ENCODE results near the gene EYS. TPM values are rescaled to one million over a fixed set of nuclear protein-coding genes. Genes with fewer than 3 reads are reported as not detected.

The EYS gene
- total RNA-seq, 2 experiments from 2014 or later = not detected

- DNase-seq (no peak), ATAC-seq (ENCODE audit: low read depth) (no peak)
- no peak overlapping the region for H3K27ac Mint-ChIP-seq
- no peaks in the 10 kb centered on the region for H3K4me1 Mint-ChIP-seq
- H3K27me3 Mint-ChIP-seq = no peaks in the 10 kb centered on the region
- POLR2A ChIA-PET = no interaction called here
- H3K4me3 Mint-ChIP-seq = no peak overlapping the region
- H3K9me3 Mint-ChIP-seq = peaks cover 11% of the 10 kb centered on the region
- no peaks in the 10 kb centered on the region for H3K36me3 Mint-ChIP-seq
These were observed 1267.8 kb downstream of the EYS start for GRCh38 chr6:64439274-64439673.

GRCh38 chr6:64437996-64438395 lies 1269.0 kb downstream of the EYS start:
- Mint-ChIP-seq H3K9me3 (peaks cover 9% of the 10 kb centered on the region), H3K4me1 (no peaks in the 10 kb centered on the region), H3K36me3 (no peaks in the 10 kb centered on the region), H3K27me3 (no peaks in the 10 kb centered on the region), H3K27ac (no peak overlapping the region), H3K4me3 (no peak overlapping the region)
- POLR2A ChIA-PET = no interaction called here
- DNase-seq (no peak), ATAC-seq (ENCODE audit: low read depth) (no peak)

GRCh38 chr6:64429926-64430325 lies 1277.1 kb downstream of the EYS start:
- POLR2A ChIA-PET = no interaction called here
- ATAC-seq (ENCODE audit: low read depth) (no peak), DNase-seq (no peak)
- Mint-ChIP-seq H3K36me3 (no peaks in the 10 kb centered on the region), H3K4me3 (no peak overlapping the region), H3K27ac (no peak overlapping the region), H3K27me3 (no peaks in the 10 kb centered on the region), H3K4me1 (no peaks in the 10 kb centered on the region), H3K9me3 (no peaks in the 10 kb centered on the region)

DNA sequence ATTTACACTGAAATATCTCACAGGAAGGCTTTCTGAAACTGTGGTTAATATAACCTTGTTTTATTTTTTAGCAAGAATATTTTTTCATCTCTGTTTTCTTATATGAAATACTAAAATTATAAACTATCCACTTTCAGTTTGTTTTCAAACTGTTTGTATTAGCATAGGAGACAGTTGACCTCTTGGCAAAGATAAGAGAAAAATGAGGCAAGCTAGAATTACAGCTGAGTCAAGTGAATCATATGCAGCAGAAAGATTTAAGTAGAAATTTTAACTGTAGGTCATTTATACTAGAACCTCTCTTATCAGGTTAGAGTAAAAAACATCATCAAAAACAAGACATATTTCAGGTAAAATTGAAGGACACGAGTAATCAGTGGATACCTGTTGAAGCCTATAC lies 1278.8 kb downstream of the EYS start:
- Mint-ChIP-seq H3K9me3 (no peaks in the 10 kb centered on the region), H3K27me3 (no peaks in the 10 kb centered on the region), H3K4me1 (no peaks in the 10 kb centered on the region), H3K27ac (no peak overlapping the region), H3K36me3 (no peaks in the 10 kb centered on the region), H3K4me3 (no peak overlapping the region)
- no peak for ATAC-seq (ENCODE audit: low read depth)
- POLR2A ChIA-PET = no interaction called here
- DNase-seq = no peak

DNA sequence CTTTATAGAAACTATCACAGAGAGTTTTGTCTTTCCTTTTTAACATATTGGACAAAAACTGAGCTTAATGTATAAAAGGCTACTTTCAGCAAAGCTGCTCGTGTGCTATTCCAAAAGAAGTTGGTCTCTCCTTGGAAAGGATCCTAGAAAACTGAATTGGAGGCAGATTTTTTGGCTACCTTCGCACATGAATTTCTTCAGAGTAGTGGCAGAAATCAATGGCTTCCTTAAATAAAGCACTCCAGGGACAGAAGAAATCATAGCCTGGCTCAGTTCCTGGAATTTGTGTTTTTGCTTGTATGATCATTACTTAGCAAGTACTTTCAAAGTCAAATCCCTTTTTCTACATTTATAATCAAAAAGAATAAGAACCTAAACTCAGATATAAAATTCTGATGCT lies 1291.1 kb downstream of the EYS start:
- POLR2A ChIA-PET = no interaction called here
- no peak overlapping the region for H3K4me3 Mint-ChIP-seq
- DNase-seq = no peak
- H3K9me3 Mint-ChIP-seq = peaks cover 6% of the 10 kb centered on the region
- no peaks in the 10 kb centered on the region for H3K27me3 Mint-ChIP-seq
- H3K27ac Mint-ChIP-seq = no peak overlapping the region
- no peaks in the 10 kb centered on the region for H3K36me3 Mint-ChIP-seq
- no peaks in the 10 kb centered on the region for H3K4me1 Mint-ChIP-seq
- ATAC-seq (ENCODE audit: low read depth) = no peak

DNA sequence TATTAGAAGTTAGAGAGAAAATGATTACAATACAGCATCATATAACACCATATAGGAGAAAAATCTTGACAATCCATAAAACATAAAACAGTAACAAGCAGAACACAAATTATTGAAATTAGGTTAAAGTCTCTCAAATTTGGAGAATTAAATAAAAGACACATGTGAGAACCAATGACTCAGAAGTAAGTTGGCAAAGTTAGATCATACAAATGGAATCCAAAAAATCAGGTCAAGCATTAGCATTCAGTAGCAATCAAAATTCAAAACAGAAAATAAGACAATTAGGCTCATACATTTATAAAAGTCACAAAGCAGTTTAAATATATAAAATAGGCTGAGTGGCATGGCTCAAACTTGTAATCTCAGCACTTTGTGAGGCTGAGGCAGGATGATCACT lies 1295.8 kb downstream of the EYS start:
- H3K27me3 Mint-ChIP-seq = no peaks in the 10 kb centered on the region
- DNase-seq (no peak), ATAC-seq (ENCODE audit: low read depth) (no peak)
- POLR2A ChIA-PET = no interaction called here
- no peaks in the 10 kb centered on the region for H3K36me3 Mint-ChIP-seq
- H3K9me3 Mint-ChIP-seq = peaks cover 4% of the 10 kb centered on the region
- H3K4me1 Mint-ChIP-seq = no peaks in the 10 kb centered on the region
- H3K27ac Mint-ChIP-seq = no peak overlapping the region
- no peak overlapping the region for H3K4me3 Mint-ChIP-seq

GRCh38 chr6:64409948-64410347 lies 1297.1 kb downstream of the EYS start:
- no peak for DNase-seq
- H3K4me3 Mint-ChIP-seq = no peak overlapping the region
- POLR2A ChIA-PET = no interaction called here
- H3K9me3 Mint-ChIP-seq = peaks cover 2% of the 10 kb centered on the region
- H3K27ac Mint-ChIP-seq = no peak overlapping the region
- H3K27me3 Mint-ChIP-seq = no peaks in the 10 kb centered on the region
- H3K4me1 Mint-ChIP-seq = no peaks in the 10 kb centered on the region
- H3K36me3 Mint-ChIP-seq = no peaks in the 10 kb centered on the region
- ATAC-seq (ENCODE audit: low read depth) = no peak

DNA sequence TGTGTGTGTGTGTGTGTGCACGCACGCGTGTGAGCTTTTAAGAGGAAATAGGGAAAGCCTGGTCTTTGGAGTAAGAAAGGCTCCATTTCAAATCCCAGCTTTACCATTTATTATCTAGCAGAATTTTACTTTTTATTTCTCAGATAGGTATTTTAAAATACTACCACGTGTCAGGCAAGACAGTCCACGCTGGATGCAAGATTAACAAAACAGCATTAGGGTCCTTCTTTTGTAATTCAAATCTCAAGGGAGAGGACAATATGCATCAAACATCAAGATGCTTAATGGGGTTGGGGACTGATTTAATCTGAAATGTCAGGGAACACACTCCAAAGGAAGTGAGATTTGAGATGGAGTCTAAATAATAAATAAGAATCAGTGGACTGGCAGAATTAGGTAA lies 1302.6 kb downstream of the EYS start:
- POLR2A ChIA-PET = no interaction called here
- Mint-ChIP-seq H3K36me3 (no peaks in the 10 kb centered on the region), H3K27ac (no peak overlapping the region), H3K27me3 (no peaks in the 10 kb centered on the region), H3K9me3 (peaks cover 4% of the 10 kb centered on the region), H3K4me3 (no peak overlapping the region), H3K4me1 (no peaks in the 10 kb centered on the region)
- DNase-seq (no peak), ATAC-seq (ENCODE audit: low read depth) (no peak)

DNA sequence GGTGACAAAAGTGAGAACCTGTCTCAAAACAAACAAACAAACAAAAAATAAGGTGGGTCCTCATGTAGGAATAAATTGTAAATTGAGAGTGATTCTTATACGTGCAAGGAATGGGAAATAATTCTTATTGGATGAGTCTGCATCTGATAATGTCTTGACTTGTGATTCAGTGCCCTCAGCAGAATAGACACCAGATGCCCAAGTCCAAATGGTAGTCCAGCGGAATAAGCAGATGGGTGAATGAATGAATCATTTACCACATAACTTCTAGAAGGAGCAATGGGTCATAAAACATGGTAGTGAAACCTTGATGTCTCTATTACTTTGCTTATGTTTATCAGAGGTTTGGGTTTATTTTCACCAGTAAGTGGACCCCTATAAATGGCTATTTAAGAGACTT lies 1323.7 kb downstream of the EYS start:
- Mint-ChIP-seq H3K27ac (no peak overlapping the region), H3K4me3 (no peak overlapping the region), H3K4me1 (no peaks in the 10 kb centered on the region), H3K9me3 (peaks cover 4% of the 10 kb centered on the region), H3K27me3 (no peaks in the 10 kb centered on the region), H3K36me3 (no peaks in the 10 kb centered on the region)
- ATAC-seq (ENCODE audit: low read depth) (no peak), DNase-seq (no peak)
- POLR2A ChIA-PET = no interaction called here

GRCh38 chr6:64376394-64376793 lies 1330.6 kb downstream of the EYS start:
- peaks cover 3% of the 10 kb centered on the region for H3K9me3 Mint-ChIP-seq
- POLR2A ChIA-PET = no interaction called here

GRCh38 chr6:64357430-64357829 lies 1349.6 kb downstream of the EYS start:
- DNase-seq (no peak), ATAC-seq (ENCODE audit: low read depth) (no peak)
- Mint-ChIP-seq H3K9me3 (peaks cover 2% of the 10 kb centered on the region), H3K4me3 (no peak overlapping the region), H3K36me3 (no peaks in the 10 kb centered on the region), H3K27me3 (no peaks in the 10 kb centered on the region), H3K4me1 (no peaks in the 10 kb centered on the region), H3K27ac (no peak overlapping the region)
- POLR2A ChIA-PET = no interaction called here

More at GRCh38 chr6:64376394-64376793, 1330.6 kb downstream of the EYS start:
- no peaks in the 10 kb centered on the region for H3K4me1 Mint-ChIP-seq
- DNase-seq (no peak), ATAC-seq (ENCODE audit: low read depth) (no peak)
- no peak overlapping the region for H3K4me3 Mint-ChIP-seq
- H3K27ac Mint-ChIP-seq = no peak overlapping the region
- H3K36me3 Mint-ChIP-seq = no peaks in the 10 kb centered on the region
- H3K27me3 Mint-ChIP-seq = no peaks in the 10 kb centered on the region

GRCh38 chr6:64347411-64347810 lies 1359.6 kb downstream of the EYS start:
- no peak overlapping the region for H3K27ac Mint-ChIP-seq
- H3K4me1 Mint-ChIP-seq = no peaks in the 10 kb centered on the region
- no peak for ATAC-seq (ENCODE audit: low read depth)
- POLR2A ChIA-PET = no interaction called here
- H3K36me3 Mint-ChIP-seq = no peaks in the 10 kb centered on the region
- H3K27me3 Mint-ChIP-seq = no peaks in the 10 kb centered on the region
- no peak for DNase-seq
- H3K4me3 Mint-ChIP-seq = no peak overlapping the region
- peaks cover 1% of the 10 kb centered on the region for H3K9me3 Mint-ChIP-seq

GRCh38 chr6:64335195-64335594 lies 1371.8 kb downstream of the EYS start:
- Mint-ChIP-seq H3K36me3 (no peaks in the 10 kb centered on the region), H3K4me1 (no peaks in the 10 kb centered on the region), H3K9me3 (peaks cover 6% of the 10 kb centered on the region), H3K27me3 (no peaks in the 10 kb centered on the region), H3K4me3 (no peak overlapping the region), H3K27ac (no peak overlapping the region)
- DNase-seq (no peak), ATAC-seq (ENCODE audit: low read depth) (no peak)
- POLR2A ChIA-PET = no interaction called here

GRCh38 chr6:64334636-64335035 lies 1372.4 kb downstream of the EYS start:
- Mint-ChIP-seq H3K36me3 (no peaks in the 10 kb centered on the region), H3K27ac (no peak overlapping the region), H3K9me3 (peaks cover 5% of the 10 kb centered on the region), H3K27me3 (no peaks in the 10 kb centered on the region), H3K4me1 (no peaks in the 10 kb centered on the region), H3K4me3 (no peak overlapping the region)
- POLR2A ChIA-PET = no interaction called here
- ATAC-seq (ENCODE audit: low read depth) (no peak), DNase-seq (no peak)

GRCh38 chr6:64330694-64331307 lies 1376.2 kb downstream of the EYS start:
- no peaks in the 10 kb centered on the region for H3K9me3 Mint-ChIP-seq
- H3K4me1 Mint-ChIP-seq = no peaks in the 10 kb centered on the region
- H3K27me3 Mint-ChIP-seq = no peaks in the 10 kb centered on the region
- H3K36me3 Mint-ChIP-seq = no peaks in the 10 kb centered on the region
- DNase-seq = peak; percentile 34
- ATAC-seq (ENCODE audit: low read depth) = no peak
- no peak overlapping the region for H3K4me3 Mint-ChIP-seq
- no peak overlapping the region for H3K27ac Mint-ChIP-seq
- POLR2A ChIA-PET = no interaction called here

Measured in activated naive CD8-positive, alpha-beta T cell treated with anti-CD3 and anti-CD28 coated beads, Interleukin-2, amount 10 ng/mL, durations not matched to agents 7 days and 5 days (primary cell).